Adrenal gland (tissue), 5 donors: Measurements from ENCODE around the gene UGT1A4.

Experiments used
- CTCF ChIP-seq, 6 experiments: fragments of 450-650 bp in 4 of 6; fragments of 200-600 bp in 2 of 6; sonication (generic) in 1 of 6; IDR thresholded peaks; 1 replicate in 5 of 6; 2 replicates in 1 of 6; pipeline versions ENCODE4 v1.5.1 to v1.8.0; 2016 to 2021; ENCODE audit warnings: antibody characterized with exemption in 6 of 6, mild to moderate bottlenecking in 2 of 6, moderate library complexity in 1 of 6
- POLR2A ChIP-seq, 2 donors: fragments of 450-650 bp; IDR thresholded peaks; one replicate each; pipeline ENCODE4 v1.6.1; 2017; ENCODE audit warnings: antibody characterized with exemption in 2 of 2, mild to moderate bottlenecking in 2 of 2, moderate library complexity in 1 of 2
- donor health status: DM: no; HTN: no; CAD: no.

- TF ChIP-seq POLR2A (IDR thresholded peaks at IDR 0.05) (no peak), CTCF (IDR thresholded peaks at IDR 0.05) (no peak)
Measured at GRCh38 chr2:233802132-233802815, 83.7 kb downstream of the UGT1A4 start.
